ENCODE measurements around the gene DNMT3A.

DNA sequence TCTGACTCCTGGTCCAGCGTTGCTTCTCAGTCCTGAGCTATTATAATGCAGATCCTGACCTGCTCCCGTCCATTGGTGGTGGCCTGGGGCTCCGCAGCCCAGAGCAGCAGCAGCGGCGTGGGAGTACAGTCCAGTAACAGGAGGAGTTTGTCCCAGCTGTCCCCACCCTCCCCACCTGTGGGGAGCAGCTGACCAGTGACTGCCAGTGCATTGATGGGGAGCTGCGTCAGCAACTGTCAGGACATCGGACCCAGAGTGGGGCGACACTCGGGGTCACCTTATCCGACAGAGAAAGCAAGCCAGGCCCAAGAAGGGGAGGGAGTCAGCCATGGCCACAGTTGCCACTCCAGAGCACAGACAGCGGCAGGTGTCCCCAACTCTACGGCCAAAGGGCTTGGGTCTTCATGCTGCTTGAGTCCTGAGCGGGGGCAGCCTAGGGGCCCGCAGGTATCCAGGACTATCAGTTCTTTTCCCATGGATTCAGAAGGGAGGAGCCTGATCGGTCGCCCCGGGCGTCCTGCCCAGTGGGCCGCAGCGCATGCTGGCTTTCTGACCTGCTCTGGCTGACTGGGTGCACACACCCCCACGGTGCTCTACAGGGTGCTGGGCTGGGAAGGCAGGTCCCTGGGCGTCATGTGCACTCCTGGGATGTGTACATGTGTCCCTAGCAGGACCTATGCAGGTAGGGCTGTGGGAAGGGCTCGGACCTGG lies 29.7 kb downstream of the DNMT3A start:
- TF ChIP-seq CTCF (IDR thresholded peaks at IDR 0.05) = no peak
- TF ChIP-seq POLR2A (IDR thresholded peaks at IDR 0.05) = no peak
- TF ChIP-seq POLR2AphosphoS5 (IDR thresholded peaks at IDR 0.05) = no peak
- TF ChIP-seq EP300 (IDR thresholded peaks at IDR 0.05) = no peak

All from sigmoid colon (tissue), 4 donors.